IMR-90 (cell line): ENCODE data around the gene USH1G.

ENCODE experiments used
- FOS ChIP-seq: fragments of 150-350 bp; IDR thresholded peaks from 2 replicates; pipeline ENCODE4 v1.6.1; 2016; ENCODE audit warnings: low read depth, low read length
- MAFK ChIP-seq: IDR thresholded peaks from 2 replicates; pipeline ENCODE4 v1.6.1; 2012; ENCODE audit warnings: low read depth, low read length, improper control_type of control experiment
- TF ChIP-seq, protein P1 (sequence below): conservative IDR thresholded peaks from 2 replicates; pipeline ENCODE4 v1.5.1; 2012; ENCODE audit warnings: mild to moderate bottlenecking, low read depth, low read length, improper control_type of control experiment

DNA sequence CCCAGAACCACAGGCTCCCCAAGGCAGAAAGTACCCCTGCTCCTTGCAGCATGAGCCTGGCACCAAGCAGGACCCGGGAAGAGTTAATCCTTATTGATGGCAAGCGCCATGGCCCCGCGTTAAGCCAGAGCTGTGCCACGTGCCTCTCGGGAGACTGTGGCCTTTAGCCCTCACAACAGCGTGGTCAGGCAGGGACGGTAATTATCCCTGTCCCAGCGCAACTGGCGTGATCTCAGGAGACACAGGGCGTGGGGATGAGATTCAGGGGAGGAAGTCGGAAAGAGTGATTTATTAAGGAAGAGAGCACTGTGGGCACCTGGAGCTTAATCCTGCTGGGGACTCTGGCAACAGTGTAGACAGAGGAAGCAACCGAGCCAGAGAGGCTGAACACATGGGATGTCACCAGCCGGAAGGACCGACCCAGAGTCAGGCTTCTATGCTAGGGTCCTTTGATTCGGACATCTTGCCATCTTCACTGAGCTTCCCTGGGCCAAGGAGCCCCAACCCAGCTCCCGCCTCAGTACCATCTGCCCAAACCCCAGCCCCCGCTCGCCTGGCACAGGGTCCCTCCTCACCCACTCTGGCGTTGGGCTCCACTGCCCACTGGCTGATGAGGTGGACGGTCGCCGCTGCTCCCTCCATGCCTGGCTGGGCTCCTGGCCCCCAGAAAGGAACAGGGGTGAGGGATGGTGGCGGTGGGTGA is 29.5 kb upstream of the USH1G start:
- TF ChIP-seq FOS (no peak), MAFK (no peak)
- TF ChIP-seq, protein P1, sequence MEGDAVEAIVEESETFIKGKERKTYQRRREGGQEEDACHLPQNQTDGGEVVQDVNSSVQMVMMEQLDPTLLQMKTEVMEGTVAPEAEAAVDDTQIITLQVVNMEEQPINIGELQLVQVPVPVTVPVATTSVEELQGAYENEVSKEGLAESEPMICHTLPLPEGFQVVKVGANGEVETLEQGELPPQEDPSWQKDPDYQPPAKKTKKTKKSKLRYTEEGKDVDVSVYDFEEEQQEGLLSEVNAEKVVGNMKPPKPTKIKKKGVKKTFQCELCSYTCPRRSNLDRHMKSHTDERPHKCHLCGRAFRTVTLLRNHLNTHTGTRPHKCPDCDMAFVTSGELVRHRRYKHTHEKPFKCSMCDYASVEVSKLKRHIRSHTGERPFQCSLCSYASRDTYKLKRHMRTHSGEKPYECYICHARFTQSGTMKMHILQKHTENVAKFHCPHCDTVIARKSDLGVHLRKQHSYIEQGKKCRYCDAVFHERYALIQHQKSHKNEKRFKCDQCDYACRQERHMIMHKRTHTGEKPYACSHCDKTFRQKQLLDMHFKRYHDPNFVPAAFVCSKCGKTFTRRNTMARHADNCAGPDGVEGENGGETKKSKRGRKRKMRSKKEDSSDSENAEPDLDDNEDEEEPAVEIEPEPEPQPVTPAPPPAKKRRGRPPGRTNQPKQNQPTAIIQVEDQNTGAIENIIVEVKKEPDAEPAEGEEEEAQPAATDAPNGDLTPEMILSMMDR, result no peak
